Naive thymus-derived CD8-positive, alpha-beta T cell (primary cell): ENCODE measurements around the gene COMMD1. TPM values are rescaled to one million over a fixed set of nuclear protein-coding genes. Genes with fewer than 3 reads are reported as not detected.
A peak's percentile ranks its signal among the peaks of the same experiment; 100 is the strongest.

Source experiments
- ATAC-seq, 2 donors: fragments of 150-1000 bp; cut with Tn5 transposase in 1 of 2; sonication (Bioruptor Pico), chemical (Tn5 transposase) in 1 of 2; 1 replicate in 1 of 2; 2 replicates in 1 of 2; pipeline ENCODE4 v1.10.0; 2021; ENCODE audit warnings: mild to moderate bottlenecking in 2 of 2, moderate library complexity in 2 of 2
- POLR2A ChIA-PET: fragments of 350-600 bp; sonication (Branson Sonifier 250); formaldehyde crosslinking; loops from one replicate; lab custom pipeline; 2021; ENCODE audit warnings: antibody characterized with exemption; lab: Charles Lee
- DNase-seq, 10 donors: peaks; one replicate each; pipeline versions ENCODE4 v3.0.0 to v3.0.0-alpha.2; 2020 to 2022
- H3K27ac Mint-ChIP-seq, 10 donors: one replicate each; pipeline ENCODE4 v1.8.0; 2020 to 2022; ENCODE audit warnings: mild to moderate bottlenecking in 10 of 10, mixed read lengths in 10 of 10, moderate library complexity in 4 of 10, inconsistent platforms in 1 of 10
- H3K27me3 Mint-ChIP-seq, 5 donors: one replicate each; pipeline ENCODE4 v1.8.0; 2021 to 2022; ENCODE audit warnings: mixed read lengths in 5 of 5
- H3K36me3 Mint-ChIP-seq, 3 donors: one replicate each; pipeline ENCODE4 v1.8.0; 2020 to 2022; ENCODE audit warnings: mixed read lengths in 3 of 3, mild to moderate bottlenecking in 2 of 3, inconsistent platforms in 1 of 3
- H3K4me1 Mint-ChIP-seq, 4 donors: one replicate each; pipeline ENCODE4 v1.8.0; 2021 to 2022; ENCODE audit warnings: mixed read lengths in 4 of 4
- H3K4me3 Mint-ChIP-seq, 10 donors: one replicate each; pipeline ENCODE4 v1.8.0; 2020 to 2022; ENCODE audit warnings: mild to moderate bottlenecking in 10 of 10, mixed read lengths in 10 of 10, moderate library complexity in 6 of 10, inconsistent platforms in 1 of 10
- H3K9me3 Mint-ChIP-seq, 9 donors: one replicate each; pipeline ENCODE4 v1.8.0; 2020 to 2022; ENCODE audit warnings: mixed read lengths in 9 of 9, mild to moderate bottlenecking in 3 of 9, inconsistent platforms in 1 of 9, moderate library complexity in 1 of 9
- polyA plus RNA-seq, 3 donors: library from polyadenylated mRNA; unstranded; fragments of 300-500 nt; fragmentation: Illumina TruSeq; gene quantifications; one replicate each; pipeline ENCODE4 v1.2.3, GENCODE V29; 2021
- total RNA-seq, 8 experiments: library from RNA in 2 of 8; stranded (reverse) in 2 of 8; gene quantifications; one replicate each; pipeline ENCODE4 v1.2.3 and lab custom pipeline; 2021 to 2026

COMMD1 gene
- total and polyA plus RNA-seq, 5 experiments from 2014 or later = 15.2 to 63.4 (median 48.4) TPM

DNA sequence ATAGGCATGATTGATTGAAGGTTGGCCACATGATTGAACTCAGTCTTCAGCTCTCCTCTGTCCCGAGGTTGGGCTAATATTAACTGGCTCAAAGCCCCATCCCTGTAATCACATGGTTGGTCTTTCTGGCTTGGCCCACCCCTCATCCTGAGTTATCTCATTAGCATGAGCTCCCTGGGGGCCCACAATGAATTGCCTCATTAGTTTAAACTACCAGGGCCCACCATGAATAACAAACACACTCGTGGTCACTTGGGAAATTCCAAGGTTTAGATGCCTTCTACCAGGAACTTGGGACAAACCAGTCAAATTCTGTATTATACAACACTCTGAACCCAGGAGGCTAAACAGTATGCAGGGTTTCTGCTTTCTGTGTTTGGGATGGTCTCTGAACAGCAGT, 168.8 kb downstream of the COMMD1 start:
- Mint-ChIP-seq H3K9me3 (peaks cover 0 to 18% (median 3%) of the 10 kb centered on the region in 9 donors), H3K4me3 (no peak overlapping the region), H3K27ac (no peak overlapping the region), H3K27me3 (no peaks in the 10 kb centered on the region), H3K4me1 (peaks cover 0 to 7% (median 1%) of the 10 kb centered on the region in 4 donors), H3K36me3 (peaks cover 3 to 23% (median 11%) of the 10 kb centered on the region in 3 donors)
- POLR2A ChIA-PET = no interaction called here
- ATAC-seq = no peak
- no peak for DNase-seq

DNA sequence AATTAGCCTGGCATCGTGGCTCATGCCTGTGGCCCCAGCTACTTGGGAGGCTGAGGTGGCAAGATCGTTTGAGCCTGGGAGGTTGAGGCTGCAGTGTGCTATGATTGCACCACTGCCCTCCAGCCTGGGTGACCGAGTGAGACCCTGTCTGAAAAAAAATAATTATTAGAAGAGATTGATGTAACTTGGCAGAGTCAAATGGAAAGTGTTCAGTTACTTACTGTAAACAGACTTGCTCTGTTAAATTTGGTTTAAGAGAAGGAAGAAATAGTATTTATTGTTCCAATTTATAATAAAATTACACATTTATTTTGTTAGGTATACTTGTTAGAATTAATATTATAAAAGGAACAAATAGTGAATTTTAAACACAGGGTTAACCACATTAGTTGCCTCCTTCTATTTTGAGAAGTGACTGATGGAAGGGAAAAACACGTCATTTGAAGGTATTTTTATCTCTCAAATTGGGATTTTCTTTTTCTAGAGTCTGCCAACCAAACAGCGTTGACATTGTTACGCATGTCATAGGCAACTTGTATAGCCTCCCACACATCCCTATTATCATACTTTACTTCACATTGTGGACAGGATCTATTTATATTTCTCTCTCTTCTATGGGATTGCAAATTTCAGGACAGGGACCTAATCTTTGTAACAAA, 171.6 kb downstream of the COMMD1 start:
- POLR2A ChIA-PET = no interaction called here
- Mint-ChIP-seq H3K27me3 (no peaks in the 10 kb centered on the region), H3K36me3 (peaks cover 0 to 13% (median 9%) of the 10 kb centered on the region in 3 donors), H3K4me3 (no peak overlapping the region), H3K9me3 (peaks cover 0 to 7% (median 2%) of the 10 kb centered on the region in 9 donors), H3K27ac (no peak overlapping the region), H3K4me1 (peaks cover 0 to 7% (median 1%) of the 10 kb centered on the region in 4 donors)
- no peak for ATAC-seq
- no peak for DNase-seq

DNA sequence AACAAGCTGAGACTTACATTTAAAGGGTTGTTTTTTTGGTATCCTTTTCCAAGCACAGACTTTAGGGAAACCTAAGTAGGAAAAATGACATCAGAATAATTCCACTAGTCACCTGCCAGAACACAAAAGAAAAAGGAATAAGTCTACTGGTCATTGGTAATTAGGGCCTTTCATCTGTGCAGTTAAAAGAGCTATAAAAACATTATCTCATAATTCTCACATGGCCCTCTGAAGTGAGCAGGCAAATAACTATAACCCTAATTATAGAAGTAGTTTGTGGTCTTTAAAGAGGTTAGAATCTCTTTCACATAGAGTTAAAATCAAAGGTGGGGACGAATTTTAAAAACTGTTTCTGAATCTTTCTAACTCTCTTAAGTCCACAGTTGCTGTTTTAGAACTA, 179.3 kb downstream of the COMMD1 start:
- H3K4me1 Mint-ChIP-seq = peaks cover 0 to 6% (median 2%) of the 10 kb centered on the region in 4 donors
- DNase-seq = no peak
- H3K4me3 Mint-ChIP-seq = no peak overlapping the region
- no peaks in the 10 kb centered on the region for H3K27me3 Mint-ChIP-seq
- ATAC-seq = no peak
- H3K9me3 Mint-ChIP-seq = no peaks in the 10 kb centered on the region
- POLR2A ChIA-PET = no interaction called here
- no peak overlapping the region for H3K27ac Mint-ChIP-seq
- peaks cover 0 to 6% (median 0%) of the 10 kb centered on the region in 3 donors for H3K36me3 Mint-ChIP-seq

DNA sequence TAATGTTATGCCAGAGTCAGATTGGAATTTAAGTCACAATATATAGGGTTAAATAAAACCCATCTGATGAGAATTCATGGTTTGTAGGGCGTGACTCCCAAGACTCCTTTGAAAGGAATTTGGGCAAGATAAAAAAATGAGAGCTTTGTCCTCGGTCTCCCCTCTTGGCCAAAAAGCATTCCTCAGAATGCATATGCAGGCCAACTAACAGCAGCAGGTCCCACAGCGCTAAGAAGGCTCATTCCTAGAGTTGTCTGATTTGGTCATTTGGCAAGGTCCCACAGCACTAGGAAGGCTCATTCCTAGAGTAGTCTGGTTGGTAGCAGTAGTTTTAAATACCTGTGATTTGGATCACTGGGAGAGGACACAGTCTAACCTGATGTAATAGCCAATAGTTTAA, 184.2 kb downstream of the COMMD1 start:
- POLR2A ChIA-PET = no interaction called here
- H3K4me1 Mint-ChIP-seq = peaks cover 0 to 6% (median under 1%) of the 10 kb centered on the region in 4 donors
- no peak for ATAC-seq
- DNase-seq = no peak
- peaks cover 0 to 14% (median 6%) of the 10 kb centered on the region in 3 donors for H3K36me3 Mint-ChIP-seq
- H3K27ac Mint-ChIP-seq = no peak overlapping the region
- no peak overlapping the region for H3K4me3 Mint-ChIP-seq
- H3K9me3 Mint-ChIP-seq = peaks cover 0 to 10% (median 0%) of the 10 kb centered on the region in 9 donors
- H3K27me3 Mint-ChIP-seq = no peaks in the 10 kb centered on the region

DNA sequence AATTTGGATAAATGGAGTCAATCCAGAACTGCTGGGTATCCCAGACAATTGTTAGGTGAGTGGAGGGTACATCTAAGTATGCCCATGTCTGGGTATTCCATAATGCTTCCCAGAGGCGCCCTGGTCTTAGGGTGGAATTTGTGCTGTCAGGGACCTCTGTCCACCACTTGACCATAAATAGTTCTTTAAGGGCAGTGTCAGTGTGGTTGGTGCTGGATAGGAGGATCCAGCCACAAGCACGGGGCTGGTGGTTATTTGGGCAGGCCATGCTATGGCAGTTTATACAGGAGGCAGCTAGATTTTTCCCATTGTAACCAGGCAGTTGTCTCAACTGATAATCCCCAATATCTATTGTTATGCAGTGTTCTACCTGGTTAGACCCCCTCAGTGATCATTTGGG, 186.0 kb downstream of the COMMD1 start:
- Mint-ChIP-seq H3K27me3 (no peaks in the 10 kb centered on the region), H3K4me1 (peaks cover 0 to 6% (median under 1%) of the 10 kb centered on the region in 4 donors), H3K36me3 (peaks cover 0 to 13% (median 6%) of the 10 kb centered on the region in 3 donors), H3K9me3 (peaks cover 0 to 10% (median 0%) of the 10 kb centered on the region in 9 donors), H3K4me3 (no peak overlapping the region), H3K27ac (no peak overlapping the region)
- DNase-seq (no peak), ATAC-seq (no peak)
- POLR2A ChIA-PET = no interaction called here

DNA sequence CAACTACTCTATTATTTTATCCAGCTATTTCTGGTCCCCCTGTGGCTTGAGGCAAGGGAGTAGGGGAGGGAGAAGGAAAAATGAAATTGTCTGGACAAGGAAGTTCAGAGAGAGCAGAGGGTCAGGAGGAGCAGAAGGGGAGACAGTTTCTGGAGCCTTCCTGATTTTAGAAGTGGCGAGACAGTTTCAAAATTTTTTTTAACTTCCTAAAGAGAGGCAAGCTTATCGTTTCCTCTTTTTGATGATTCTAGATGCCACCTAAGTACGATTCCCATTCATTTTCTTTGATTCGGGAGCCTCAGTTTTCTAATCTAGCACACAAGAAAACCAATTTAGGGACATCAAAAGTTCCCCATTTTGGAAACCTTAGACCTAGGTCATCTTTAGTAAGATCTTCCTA, 193.6 kb downstream of the COMMD1 start:
- DNase-seq (no peak), ATAC-seq (no peak)
- H3K9me3 Mint-ChIP-seq = no peaks in the 10 kb centered on the region
- POLR2A ChIA-PET = no interaction called here
- H3K36me3 Mint-ChIP-seq = peaks cover 0 to 6% (median 2%) of the 10 kb centered on the region in 3 donors
- H3K4me1 Mint-ChIP-seq = peaks cover 0 to 15% (median 0%) of the 10 kb centered on the region in 4 donors
- H3K27me3 Mint-ChIP-seq = no peaks in the 10 kb centered on the region
- H3K4me3 Mint-ChIP-seq = no peak overlapping the region
- H3K27ac Mint-ChIP-seq = no peak overlapping the region

DNA sequence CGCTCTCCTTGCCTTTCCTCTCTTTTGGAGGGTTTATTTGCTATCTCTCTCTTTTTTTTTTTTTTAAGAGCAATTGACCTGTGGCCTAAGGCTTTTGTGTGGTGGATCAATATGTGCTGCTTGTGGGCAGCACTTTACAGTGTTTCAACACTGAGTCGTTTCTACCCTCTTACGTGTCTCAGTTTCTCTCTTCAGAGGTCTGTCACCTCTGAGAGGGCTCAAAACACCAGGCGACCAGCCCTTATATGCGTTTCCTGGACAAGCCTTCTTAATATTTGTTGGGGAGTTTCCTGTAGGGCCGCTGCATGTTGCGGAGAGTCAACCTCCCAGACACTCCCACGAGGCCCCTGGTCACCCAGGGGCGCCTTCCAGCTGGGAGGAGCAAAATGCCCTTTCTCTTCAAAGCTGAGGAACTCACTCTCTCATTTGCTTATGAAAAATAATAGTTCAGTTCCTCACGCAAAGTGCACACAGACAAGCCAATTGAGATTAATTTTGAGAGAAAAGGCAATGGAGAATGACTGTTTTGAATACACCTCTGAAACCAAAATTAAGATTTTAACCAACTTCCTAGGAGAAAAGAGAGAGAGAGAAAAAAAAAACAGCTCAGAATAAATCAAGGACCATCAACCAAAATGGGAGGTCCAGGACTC, 194.2 kb downstream of the COMMD1 start:
- Mint-ChIP-seq H3K9me3 (no peaks in the 10 kb centered on the region), H3K27ac (peak overlapping the region in 1 of 10 donors; percentile 34), H3K27me3 (no peaks in the 10 kb centered on the region), H3K4me3 (no peak overlapping the region), H3K36me3 (peaks cover 0 to 3% (median 2%) of the 10 kb centered on the region in 3 donors), H3K4me1 (peaks cover 0 to 15% (median 0%) of the 10 kb centered on the region in 4 donors)
- POLR2A ChIA-PET = no interaction called here
- no peak for ATAC-seq
- DNase-seq = no peak

DNA sequence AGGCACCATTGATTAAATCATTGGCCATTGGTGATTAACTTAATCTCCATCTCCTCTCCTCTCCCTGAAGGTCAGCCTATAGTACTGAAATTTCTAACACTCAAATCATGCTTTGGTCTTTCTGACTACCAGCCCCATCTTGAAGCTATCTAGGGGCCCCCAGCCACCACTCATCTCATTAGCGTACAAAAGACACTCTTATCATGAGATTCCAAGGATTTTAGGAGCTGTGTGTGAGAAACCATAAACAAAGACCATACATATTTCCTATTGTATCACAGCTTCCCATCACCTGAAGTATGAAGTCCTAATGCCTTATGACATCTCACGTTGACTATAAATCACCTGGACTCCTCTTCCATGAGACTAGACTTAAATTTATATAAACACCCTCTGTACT, 196.4 kb downstream of the COMMD1 start:
- Mint-ChIP-seq H3K9me3 (no peaks in the 10 kb centered on the region), H3K36me3 (peaks cover 0 to 3% (median 2%) of the 10 kb centered on the region in 3 donors), H3K27ac (no peak overlapping the region), H3K4me3 (no peak overlapping the region), H3K27me3 (no peaks in the 10 kb centered on the region), H3K4me1 (peaks cover 0 to 15% (median 2%) of the 10 kb centered on the region in 4 donors)
- ATAC-seq (no peak), DNase-seq (no peak)
- POLR2A ChIA-PET = no interaction called here

DNA sequence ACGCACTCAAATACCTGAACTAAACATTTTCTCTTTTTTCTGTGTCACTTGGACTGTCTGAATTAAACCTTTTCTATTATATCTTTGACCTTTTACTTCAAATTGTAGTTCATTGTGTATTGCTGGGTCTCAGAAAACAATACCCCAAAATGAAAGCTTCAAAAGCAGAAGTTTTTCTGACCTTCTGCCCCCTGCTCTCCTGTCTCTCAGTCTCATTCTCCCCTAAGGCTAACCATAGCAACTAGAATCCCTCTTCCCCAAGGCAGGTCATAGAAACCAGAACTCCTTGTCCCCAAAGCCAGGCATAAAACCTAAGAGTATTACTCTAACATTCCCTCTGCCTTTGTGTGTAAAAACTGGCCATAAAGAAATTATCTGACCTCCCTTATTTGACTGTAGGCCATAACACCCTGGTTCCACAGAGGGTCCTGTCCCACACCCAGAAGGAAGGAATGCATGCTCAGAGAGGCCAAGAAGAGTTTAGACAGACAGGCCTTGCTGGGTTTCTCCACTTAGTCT, 197.0 kb downstream of the COMMD1 start:
- no peak overlapping the region for H3K4me3 Mint-ChIP-seq
- H3K4me1 Mint-ChIP-seq = peaks cover 0 to 15% (median 2%) of the 10 kb centered on the region in 4 donors
- H3K36me3 Mint-ChIP-seq = peaks cover 0 to 3% (median 2%) of the 10 kb centered on the region in 3 donors
- no peaks in the 10 kb centered on the region for H3K9me3 Mint-ChIP-seq
- DNase-seq = no peak
- no peak for ATAC-seq
- peak overlapping the region in 1 of 10 donors; percentile 18 for H3K27ac Mint-ChIP-seq
- POLR2A ChIA-PET = no interaction called here
- H3K27me3 Mint-ChIP-seq = no peaks in the 10 kb centered on the region

DNA sequence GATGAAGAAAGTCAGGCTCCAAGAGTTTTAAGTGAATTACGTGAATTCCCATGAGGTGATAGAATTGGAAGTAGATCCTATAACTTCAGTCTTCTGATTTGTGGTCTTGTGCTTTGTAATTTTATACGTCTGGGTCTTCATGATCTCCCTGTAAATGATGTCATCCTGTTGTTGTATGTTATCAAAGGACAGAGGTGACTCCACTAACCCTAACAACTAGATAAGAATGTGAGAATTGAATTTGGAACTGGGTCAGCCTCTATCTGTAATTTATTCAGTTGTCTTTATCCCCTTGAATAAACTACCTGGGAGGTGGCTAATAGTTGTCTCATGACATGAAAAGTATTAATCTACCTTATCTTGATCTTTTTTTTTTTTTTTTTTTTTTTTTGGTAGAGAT, 204.1 kb downstream of the COMMD1 start:
- ATAC-seq (no peak), DNase-seq (no peak)
- Mint-ChIP-seq H3K9me3 (no peaks in the 10 kb centered on the region), H3K27ac (no peak overlapping the region), H3K4me1 (peaks cover 0 to 10% (median 2%) of the 10 kb centered on the region in 4 donors), H3K27me3 (no peaks in the 10 kb centered on the region), H3K4me3 (no peak overlapping the region), H3K36me3 (peaks cover 0 to 14% (median 1%) of the 10 kb centered on the region in 3 donors)
- POLR2A ChIA-PET = no interaction called here

DNA sequence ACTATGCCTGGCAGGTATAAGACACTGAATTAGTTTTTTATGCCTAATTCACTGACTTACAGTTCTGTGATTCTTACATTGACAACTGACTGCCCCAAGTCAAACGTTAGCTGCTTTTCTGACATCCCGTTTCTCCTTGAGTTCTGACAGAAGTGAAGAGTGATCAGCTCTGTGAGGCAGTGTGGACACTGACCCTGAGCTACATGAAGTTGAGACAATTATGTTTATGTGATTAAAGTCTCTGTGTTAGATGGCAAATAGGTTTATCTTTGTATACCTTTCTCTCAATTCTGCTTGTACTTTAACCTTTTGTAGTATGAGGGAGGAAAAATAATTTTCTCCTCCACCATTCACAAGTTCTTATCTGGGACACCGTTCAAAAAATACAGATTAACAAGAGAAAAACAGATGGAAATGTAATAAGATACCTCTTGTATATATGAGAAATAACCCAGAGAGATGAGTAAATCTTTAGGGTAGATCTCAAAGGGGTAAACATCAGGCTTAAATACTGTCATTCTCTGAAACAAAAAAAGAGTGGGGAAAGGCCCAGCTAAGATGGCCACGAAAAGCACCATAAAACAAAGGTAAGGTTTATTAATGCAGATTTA, 205.0 kb downstream of the COMMD1 start:
- Mint-ChIP-seq H3K27me3 (no peaks in the 10 kb centered on the region), H3K27ac (no peak overlapping the region), H3K9me3 (no peaks in the 10 kb centered on the region), H3K36me3 (peaks cover 0 to 14% (median 0%) of the 10 kb centered on the region in 3 donors), H3K4me1 (peaks cover 3 to 14% (median 8%) of the 10 kb centered on the region in 4 donors), H3K4me3 (no peak overlapping the region)
- DNase-seq (no peak), ATAC-seq (no peak)
- POLR2A ChIA-PET = no interaction called here

DNA sequence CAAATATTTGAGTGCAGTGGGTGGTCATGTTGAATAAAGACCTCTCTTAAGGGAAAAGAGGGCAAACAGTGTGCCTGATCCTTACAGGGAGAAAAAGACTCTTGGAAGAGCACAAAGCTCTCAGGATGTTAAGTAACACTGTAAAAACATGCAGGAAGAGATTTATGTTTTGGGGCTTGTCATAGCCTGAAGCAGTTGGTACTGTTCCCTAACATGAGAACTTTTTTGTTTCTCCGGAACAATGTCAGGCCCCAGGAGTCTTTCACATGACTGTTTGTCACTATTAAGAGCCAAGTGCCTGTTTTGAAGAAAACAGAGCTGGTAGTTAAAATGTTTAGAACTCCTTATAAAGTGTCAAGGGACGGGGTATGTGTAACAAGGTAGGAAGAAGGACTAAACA, 206.7 kb downstream of the COMMD1 start:
- peak overlapping the region in 1 of 10 donors; percentile 4 for H3K27ac Mint-ChIP-seq
- H3K36me3 Mint-ChIP-seq = peaks cover 0 to 16% (median 0%) of the 10 kb centered on the region in 3 donors
- no peaks in the 10 kb centered on the region for H3K9me3 Mint-ChIP-seq
- POLR2A ChIA-PET = no interaction called here
- peaks cover 3 to 15% (median 11%) of the 10 kb centered on the region in 4 donors for H3K4me1 Mint-ChIP-seq
- DNase-seq (no peak), ATAC-seq (no peak)
- no peak overlapping the region for H3K4me3 Mint-ChIP-seq
- no peaks in the 10 kb centered on the region for H3K27me3 Mint-ChIP-seq

DNA sequence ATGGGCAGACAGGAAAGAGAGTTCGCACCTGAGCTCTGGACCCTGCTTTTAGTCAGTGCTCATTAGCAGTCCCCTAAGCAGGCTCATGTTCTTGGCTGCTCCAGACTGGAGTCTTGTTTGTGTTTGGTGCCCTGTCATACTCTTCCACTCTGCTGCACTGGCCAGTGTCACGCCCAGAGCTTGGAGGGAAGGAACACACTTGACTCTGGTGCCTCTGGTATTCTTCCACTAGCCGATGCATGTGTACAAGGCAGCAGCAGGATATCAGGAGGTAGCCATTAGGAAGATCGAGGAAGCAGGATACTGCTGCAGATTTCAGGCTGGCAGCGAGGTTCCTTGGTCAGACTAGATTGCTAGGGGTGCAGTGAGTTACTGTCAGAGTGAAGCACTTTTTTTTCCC, 209.1 kb downstream of the COMMD1 start:
- no peaks in the 10 kb centered on the region for H3K27me3 Mint-ChIP-seq
- DNase-seq (no peak), ATAC-seq (no peak)
- peaks cover 5 to 35% (median 14%) of the 10 kb centered on the region in 4 donors for H3K4me1 Mint-ChIP-seq
- peaks cover 0 to 20% (median 0%) of the 10 kb centered on the region in 3 donors for H3K36me3 Mint-ChIP-seq
- no peak overlapping the region for H3K4me3 Mint-ChIP-seq
- POLR2A ChIA-PET = no interaction called here
- H3K9me3 Mint-ChIP-seq = no peaks in the 10 kb centered on the region
- H3K27ac Mint-ChIP-seq = peak overlapping the region in 1 of 10 donors; percentile 51
